C4-2B (cell line): ENCODE results near the gene RNF5.

Source experiments
- ZFX ChIP-seq: fragments of 450-650 bp; IDR thresholded peaks from 2 replicates; pipeline ENCODE4 v1.6.1; 2017
- TF ChIP-seq, protein P1 (sequence below): fragments of 450-650 bp; conservative IDR thresholded peaks from 2 replicates; pipeline ENCODE4 v1.5.1; 2017; ENCODE audit warnings: mild to moderate bottlenecking

DNA sequence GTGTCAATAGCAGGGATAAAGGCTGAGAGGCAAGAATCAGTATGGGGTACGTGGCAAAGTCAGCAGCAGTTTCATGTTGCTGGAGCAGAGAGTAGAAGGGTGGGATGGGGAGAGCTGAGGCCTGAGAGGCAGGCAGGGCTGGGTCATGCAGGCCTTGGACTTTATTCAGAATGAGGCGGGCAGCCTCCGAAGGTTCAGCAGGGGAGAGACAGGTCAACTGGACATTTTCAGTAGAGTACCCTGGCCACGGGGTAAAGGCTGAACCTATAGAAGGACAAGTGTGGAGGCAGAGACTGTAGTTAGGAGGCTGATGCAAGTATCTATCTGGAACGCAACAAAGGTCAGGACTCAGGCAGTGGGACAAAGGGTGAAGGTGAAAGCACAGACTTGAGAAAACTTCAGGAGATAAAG, 32.0 kb downstream of the RNF5 start:
- TF ChIP-seq, protein P1, sequence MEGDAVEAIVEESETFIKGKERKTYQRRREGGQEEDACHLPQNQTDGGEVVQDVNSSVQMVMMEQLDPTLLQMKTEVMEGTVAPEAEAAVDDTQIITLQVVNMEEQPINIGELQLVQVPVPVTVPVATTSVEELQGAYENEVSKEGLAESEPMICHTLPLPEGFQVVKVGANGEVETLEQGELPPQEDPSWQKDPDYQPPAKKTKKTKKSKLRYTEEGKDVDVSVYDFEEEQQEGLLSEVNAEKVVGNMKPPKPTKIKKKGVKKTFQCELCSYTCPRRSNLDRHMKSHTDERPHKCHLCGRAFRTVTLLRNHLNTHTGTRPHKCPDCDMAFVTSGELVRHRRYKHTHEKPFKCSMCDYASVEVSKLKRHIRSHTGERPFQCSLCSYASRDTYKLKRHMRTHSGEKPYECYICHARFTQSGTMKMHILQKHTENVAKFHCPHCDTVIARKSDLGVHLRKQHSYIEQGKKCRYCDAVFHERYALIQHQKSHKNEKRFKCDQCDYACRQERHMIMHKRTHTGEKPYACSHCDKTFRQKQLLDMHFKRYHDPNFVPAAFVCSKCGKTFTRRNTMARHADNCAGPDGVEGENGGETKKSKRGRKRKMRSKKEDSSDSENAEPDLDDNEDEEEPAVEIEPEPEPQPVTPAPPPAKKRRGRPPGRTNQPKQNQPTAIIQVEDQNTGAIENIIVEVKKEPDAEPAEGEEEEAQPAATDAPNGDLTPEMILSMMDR, result no peak
- no peak for TF ChIP-seq ZFX
